Measurements from ENCODE around the gene ZNF669. TPM values are rescaled to one million over a fixed set of nuclear protein-coding genes. Genes with fewer than 3 reads are reported as not detected.
A peak's percentile ranks its signal among the peaks of the same experiment; 100 is the strongest.
"Not testable (repeated sequence)": the region's sequence is repeated elsewhere in the genome, so short reads cannot be mapped to it uniquely, and the experiment has no call there.

The ZNF669 gene
- 1 to 10 TPM; 4.8 to 6.2 (median 5.9) TPM for total RNA-seq

GRCh38 chr1:247103859-247104591 is at the start of gene ZNF669:
Gene ZNF669 (minus strand): TSS chr1:247104356. CDS start chr1:247104199, 157 bp downstream.
- Histone ChIP-seq H3K4me1 (peaks cover 13 to 30% (median 28%) of the 10 kb centered on the region in 4 donors), H3K36me3 (peaks cover 22 to 33% (median 31%) of the 10 kb centered on the region in 4 donors), H3K4me3 (peak within 1 kb of the TSS; percentile 77 to 93 (median 88)), H3K9me3 (no peaks in the 10 kb centered on the region), H3K27ac (replicated peaks in 1 of 4) (peak within 1 kb of the TSS; percentile 86 to 95 (median 88)), H3K27me3 (no peaks in the 10 kb centered on the region)
- intact Hi-C loops (cut with DNase I) = loop anchor here (10.0 kb wide), 2 partner anchors 101 to 169 kb away; partner anchors contain the start of gene AHCTF1
- TF ChIP-seq POLR2A (IDR thresholded peaks at IDR 0.05; ENCODE audit: low read depth) (peak; percentile 34), EP300 (IDR thresholded peaks at IDR 0.05) (no peak), POLR2AphosphoS5 (IDR thresholded peaks at IDR 0.05) (peak; percentile 91 to 94)
- TF ChIP-seq, protein P1, sequence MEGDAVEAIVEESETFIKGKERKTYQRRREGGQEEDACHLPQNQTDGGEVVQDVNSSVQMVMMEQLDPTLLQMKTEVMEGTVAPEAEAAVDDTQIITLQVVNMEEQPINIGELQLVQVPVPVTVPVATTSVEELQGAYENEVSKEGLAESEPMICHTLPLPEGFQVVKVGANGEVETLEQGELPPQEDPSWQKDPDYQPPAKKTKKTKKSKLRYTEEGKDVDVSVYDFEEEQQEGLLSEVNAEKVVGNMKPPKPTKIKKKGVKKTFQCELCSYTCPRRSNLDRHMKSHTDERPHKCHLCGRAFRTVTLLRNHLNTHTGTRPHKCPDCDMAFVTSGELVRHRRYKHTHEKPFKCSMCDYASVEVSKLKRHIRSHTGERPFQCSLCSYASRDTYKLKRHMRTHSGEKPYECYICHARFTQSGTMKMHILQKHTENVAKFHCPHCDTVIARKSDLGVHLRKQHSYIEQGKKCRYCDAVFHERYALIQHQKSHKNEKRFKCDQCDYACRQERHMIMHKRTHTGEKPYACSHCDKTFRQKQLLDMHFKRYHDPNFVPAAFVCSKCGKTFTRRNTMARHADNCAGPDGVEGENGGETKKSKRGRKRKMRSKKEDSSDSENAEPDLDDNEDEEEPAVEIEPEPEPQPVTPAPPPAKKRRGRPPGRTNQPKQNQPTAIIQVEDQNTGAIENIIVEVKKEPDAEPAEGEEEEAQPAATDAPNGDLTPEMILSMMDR (IDR thresholded peaks at IDR 0.05) = no peak
- DNase-seq (ENCODE audit: extremely low spot score) = peak; percentile 99
- WGBS = 0% methylated on average over 22 of the region's 58 CpGs

DNA sequence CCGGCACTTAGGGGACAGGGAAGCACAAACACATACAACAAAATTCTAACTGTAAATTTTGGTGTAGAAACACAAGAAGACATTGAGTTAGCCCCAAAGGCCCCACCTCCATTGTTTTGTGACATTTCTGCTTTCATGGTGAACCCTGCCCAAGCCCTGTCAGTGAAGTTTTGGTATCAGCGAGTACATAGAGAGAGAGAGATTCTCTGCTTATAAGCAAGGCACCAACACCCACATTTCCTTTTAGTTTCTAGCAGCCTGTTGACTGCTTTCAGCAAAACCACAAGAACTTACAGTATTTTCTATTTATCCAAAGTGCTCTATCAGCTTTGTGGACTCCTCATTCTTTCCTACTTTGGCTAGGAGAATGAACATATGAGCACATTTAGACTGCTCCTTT is 43.6 kb upstream of the ZNF669 start:
- 100% methylated on average over 2 of the region's 2 CpGs for WGBS
- Histone ChIP-seq H3K27me3 (no peaks in the 10 kb centered on the region), H3K27ac (replicated peaks in 1 of 4) (no peak overlapping the region), H3K4me3 (no peak overlapping the region), H3K9me3 (peaks cover 3 to 55% (median 40%) of the 10 kb centered on the region in 4 donors), H3K4me1 (no peaks in the 10 kb centered on the region), H3K36me3 (peaks cover 0 to 17% (median 4%) of the 10 kb centered on the region in 4 donors)
- intact Hi-C loops (cut with DNase I) = no loop called here
- no peak for DNase-seq (ENCODE audit: extremely low spot score)
- no peak for TF ChIP-seq POLR2AphosphoS5 (IDR thresholded peaks at IDR 0.05)
- no peak for TF ChIP-seq POLR2A (IDR thresholded peaks at IDR 0.05; ENCODE audit: low read depth)
- TF ChIP-seq, protein P1 (IDR thresholded peaks at IDR 0.05) = no peak
- TF ChIP-seq EP300 (IDR thresholded peaks at IDR 0.05) = no peak

GRCh38 chr1:247147120-247147519 is 43.0 kb upstream of the ZNF669 start:
- H3K27me3 ChIP-seq; DNase-seq (ENCODE audit: extremely low spot score); intact Hi-C loops (cut with DNase I); H3K4me1 ChIP-seq; H3K4me3 ChIP-seq; H3K27ac ChIP-seq (replicated peaks in 1 of 4): not testable (repeated sequence)
- peaks cover 0 to 15% (median 4%) of the 10 kb centered on the region in 4 donors for H3K36me3 ChIP-seq
- WGBS = 99% methylated on average over 10 of the region's 10 CpGs
- peaks cover 3 to 55% (median 41%) of the 10 kb centered on the region in 4 donors for H3K9me3 ChIP-seq

GRCh38 chr1:247146671-247147070 is 42.5 kb upstream of the ZNF669 start:
- Histone ChIP-seq H3K27me3 (no peaks in the 10 kb centered on the region), H3K27ac (replicated peaks in 1 of 4) (no peak overlapping the region), H3K36me3 (peaks cover 0 to 20% (median 7%) of the 10 kb centered on the region in 4 donors), H3K4me1 (no peaks in the 10 kb centered on the region), H3K9me3 (peaks cover 3 to 58% (median 44%) of the 10 kb centered on the region in 4 donors), H3K4me3 (no peak overlapping the region)
- TF ChIP-seq EP300 (IDR thresholded peaks at IDR 0.05) (no peak), POLR2A (IDR thresholded peaks at IDR 0.05; ENCODE audit: low read depth) (no peak), POLR2AphosphoS5 (IDR thresholded peaks at IDR 0.05) (no peak)
- TF ChIP-seq, protein P1 (IDR thresholded peaks at IDR 0.05) = no peak
- intact Hi-C loops (cut with DNase I) = no loop called here
- 94% methylated on average over 3 of the region's 3 CpGs for WGBS
- DNase-seq (ENCODE audit: extremely low spot score) = no peak

DNA sequence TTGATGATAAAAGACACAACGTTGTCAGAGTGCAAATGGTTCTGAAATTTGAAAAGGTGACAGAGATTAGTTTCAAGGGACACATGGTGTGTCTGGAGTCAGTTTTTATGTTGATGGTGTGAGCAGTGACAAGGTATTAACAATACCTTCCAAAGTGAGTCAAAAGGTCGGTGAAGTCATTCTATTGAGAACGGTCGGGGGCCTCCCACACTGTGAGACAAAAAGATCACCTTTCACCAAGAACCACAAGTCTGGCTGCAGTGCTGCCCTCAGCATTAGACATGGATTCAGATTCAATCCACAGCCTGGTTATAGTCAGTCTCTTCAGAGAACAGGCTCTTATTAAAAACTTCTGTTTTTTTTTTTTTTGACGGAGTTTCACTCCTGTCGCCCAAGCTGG is 41.1 kb upstream of the ZNF669 start:
- Histone ChIP-seq H3K27me3 (no peaks in the 10 kb centered on the region), H3K36me3 (peaks cover 7 to 24% (median 15%) of the 10 kb centered on the region in 4 donors), H3K4me3 (no peak overlapping the region), H3K9me3 (peaks cover 3 to 72% (median 46%) of the 10 kb centered on the region in 4 donors), H3K4me1 (no peaks in the 10 kb centered on the region), H3K27ac (replicated peaks in 1 of 4) (no peak overlapping the region)
- TF ChIP-seq POLR2A (IDR thresholded peaks at IDR 0.05; ENCODE audit: low read depth) = no peak
- TF ChIP-seq, protein P1 (IDR thresholded peaks at IDR 0.05) = no peak
- no peak for TF ChIP-seq EP300 (IDR thresholded peaks at IDR 0.05)
- intact Hi-C loops (cut with DNase I) = no loop called here
- no peak for DNase-seq (ENCODE audit: extremely low spot score)
- 97% methylated on average over 6 of the region's 6 CpGs for WGBS

DNA sequence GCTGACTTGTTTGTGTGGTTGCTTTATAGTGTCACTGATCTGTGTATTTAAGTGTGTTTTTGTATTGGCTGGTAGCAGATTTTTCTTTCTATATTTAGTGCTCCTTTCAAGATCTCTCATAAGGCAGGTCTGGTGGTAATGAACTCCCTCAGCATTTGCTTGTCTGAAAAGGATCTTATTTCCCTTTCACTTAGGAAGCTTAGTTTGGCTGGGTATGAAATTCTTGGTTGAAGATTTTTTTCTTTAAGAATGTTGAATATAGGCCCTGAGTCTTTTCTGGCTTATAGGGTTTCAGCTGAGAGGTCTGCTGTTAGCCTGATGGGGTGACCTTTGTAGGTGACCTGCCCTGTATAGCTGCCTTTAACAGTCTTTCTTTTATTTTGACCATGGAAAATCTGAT is 35.4 kb upstream of the ZNF669 start:
- H3K36me3 ChIP-seq = peaks cover 7 to 13% (median 9%) of the 10 kb centered on the region in 4 donors
- H3K27ac ChIP-seq (replicated peaks in 1 of 4); H3K4me1 ChIP-seq; H3K4me3 ChIP-seq; DNase-seq (ENCODE audit: extremely low spot score); intact Hi-C loops (cut with DNase I); H3K27me3 ChIP-seq: not testable (repeated sequence)
- peaks cover 3 to 97% (median 82%) of the 10 kb centered on the region in 4 donors for H3K9me3 ChIP-seq

Data from esophagus muscularis mucosa (tissue), 4 donors.